Panc1 (cell line): ENCODE data around the gene ACP4. TPM values are rescaled to one million over a fixed set of nuclear protein-coding genes. Genes with fewer than 3 reads are reported as not detected.
A peak's percentile ranks its signal among the peaks of the same experiment; 100 is the strongest.

Source experiments
- ATAC-seq: fragments of 200-7000 bp; cut with Tn5 transposase; 2 replicates; pipeline ENCODE4 v1.9.1; 2020; ENCODE audit warnings: mild to moderate bottlenecking, moderate library complexity
- BruUV-seq: library from RNA; stranded (reverse); fragments of 400-500 nt; replicated peaks from 2 replicates; lab custom pipeline; 2021; lab: Mats Ljungman, UMichigan
- CTCF ChIA-PET: fragments of 300-600 bp; sonication (Branson Sonifier 250); formaldehyde crosslinking; loops from one replicate; lab custom pipeline; 2022; ENCODE audit warnings: antibody characterized with exemption; lab: Charles Lee
- POLR2A ChIA-PET: fragments of 300-600 bp; sonication (Branson Sonifier 250); formaldehyde crosslinking; loops from one replicate; lab custom pipeline; 2022; ENCODE audit warnings: antibody characterized with exemption; lab: Charles Lee
- DNase-seq: peaks from one replicate; pipeline ENCODE4 v3.0.0-alpha.2; 2010; ENCODE audit warnings: low read depth, low spot score
- H3K27ac ChIP-seq: 2 replicates; pipeline ENCODE4 v1.5.1; 2011; ENCODE audit warnings: mild to moderate bottlenecking, low read length, inconsistent platforms
- H3K27me3 ChIP-seq: fragments of 200-500 bp; sonication (Bioruptor generic); 2 replicates; pipeline ENCODE4 v1.6.0; 2014; ENCODE audit warnings: low read length, inconsistent platforms; ENCODE audit not compliant: control insufficient read depth, insufficient read depth
- H3K36me3 ChIP-seq: fragments of 200-500 bp; sonication (Bioruptor generic); 2 replicates; pipeline ENCODE4 v1.5.1; 2014; ENCODE audit warnings: inconsistent platforms, mild to moderate bottlenecking, low read length, moderate library complexity; ENCODE audit not compliant: control insufficient read depth, insufficient read depth
- H3K4me1 ChIP-seq: 2 replicates; pipeline ENCODE4 v1.5.1; 2011; ENCODE audit warnings: inconsistent platforms, mild to moderate bottlenecking, low read length, moderate library complexity; ENCODE audit not compliant: control insufficient read depth, insufficient read depth
- H3K4me3 ChIP-seq, 2 experiments: 2 replicates each; pipeline ENCODE4 v1.5.1; 2011 to 2012; ENCODE audit warnings: low read depth in 2 of 2, low read length in 2 of 2, mild to moderate bottlenecking in 2 of 2, inconsistent platforms in 1 of 2, moderate library complexity in 1 of 2
- H3K9me3 ChIP-seq: fragments of 200-500 bp; sonication (Bioruptor generic); 2 replicates; pipeline ENCODE4 v1.5.1; 2014; ENCODE audit warnings: low read depth, mild to moderate bottlenecking, inconsistent platforms, low read length, moderate library complexity; ENCODE audit not compliant: control insufficient read depth, insufficient read depth
- CTCF ChIP-seq: fragments of 450-650 bp; IDR thresholded peaks from 2 replicates; pipeline ENCODE4 v1.5.1; 2017; ENCODE audit warnings: mild to moderate bottlenecking
- POLR2AphosphoS5 ChIP-seq: IDR thresholded peaks from 2 replicates; pipeline ENCODE4 v1.6.1; 2012; ENCODE audit warnings: mild to moderate bottlenecking, low read depth, low read length, moderate library complexity
- REST ChIP-seq, 2 experiments: IDR thresholded peaks; 2 replicates each; pipeline ENCODE4 v1.6.1; 2011 to 2012; ENCODE audit warnings: low read depth in 2 of 2, control low read depth in 1 of 2, low read length in 1 of 2, mild to moderate bottlenecking in 1 of 2, moderate library complexity in 1 of 2; ENCODE audit not compliant: insufficient read depth in 1 of 2
- SIN3A ChIP-seq: IDR thresholded peaks from 2 replicates; pipeline ENCODE4 v1.6.1; 2012; ENCODE audit warnings: low read depth, mild to moderate bottlenecking, low read length, moderate library complexity, borderline replicate concordance; ENCODE audit not compliant: insufficient read depth
- TCF7L2 ChIP-seq: IDR thresholded peaks from 2 replicates; pipeline ENCODE4 v1.6.1; 2011; ENCODE audit warnings: mild to moderate bottlenecking, low read depth, low read length, inconsistent platforms
- in situ Hi-C: cut with HindIII; loops from 2 replicates; pipeline ENCODE4 v1.10.0; 2016; ENCODE audit warnings: low sequenced_read_pairs, low pct_unique_long_range_greater_than_20kb
- intact Hi-C: fragments of 100-400 bp; cut with micrococcal nuclease; formaldehyde crosslinking; loops from one replicate; pipeline ENCODE4 v1.10.0; 2022; ENCODE audit not compliant: unreplicated experiment
- total RNA-seq: library from RNA; stranded (reverse); gene quantifications from one replicate; pipeline ENCODE4 v1.2.1, GENCODE V29; 2021; ENCODE audit not compliant: unreplicated experiment

The ACP4 gene
- total RNA-seq, 1 experiment from 2014 or later = not detected

GRCh38 chr19:50794074-50794875, 4.1 kb downstream of the ACP4 start:
- no peak overlapping the region for H3K27ac ChIP-seq

GRCh38 chr19:50794876-50795663, 4.9 kb downstream of the ACP4 start:
- Histone ChIP-seq H3K36me3 (no peaks in the 10 kb centered on the region; the same call in 1 of the 2 replicates), H3K4me1 (no peaks in the 10 kb centered on the region), H3K27ac (no peak overlapping the region), H3K9me3 (no peaks in the 10 kb centered on the region), H3K27me3 (no peaks in the 10 kb centered on the region), H3K4me3 (no peak overlapping the region)
- CTCF ChIA-PET = interaction anchor here (2.0 kb wide), 1 partner anchor 127 kb away, joined by 4 read pairs; no protein-coding TSS in a partner anchor
- POLR2A ChIA-PET = interaction anchor here (0.7 kb wide), 1 partner anchor 122 kb away, joined by 5 read pairs; no protein-coding TSS in a partner anchor
- intact Hi-C loops (loop anchor here (5.0 kb wide), 1 partner anchor 127 kb away; no protein-coding TSS in a partner anchor), in situ Hi-C loops (no loop called here)
- peak; percentile 67 for ATAC-seq
- peak; percentile 82 for TF ChIP-seq POLR2AphosphoS5
- TF ChIP-seq CTCF = peak; percentile 59; the same call in 1 of the 2 replicates
- TF ChIP-seq REST (IDR thresholded peaks at IDR 0.05; ENCODE audit: insufficient read depth in 1 of 2, low read depth in 2 of 2, low read length in 1 of 2) = no peak
- TF ChIP-seq TCF7L2 = no peak
- TF ChIP-seq SIN3A = peak; percentile 23; the same call in 1 of the 2 replicates
- BruUV-seq = TSS peak; percentile 27
- no peak for DNase-seq

More at GRCh38 chr19:50794074-50794875, 4.1 kb downstream of the ACP4 start:
- no peaks in the 10 kb centered on the region for H3K4me1 ChIP-seq
- no peaks in the 10 kb centered on the region for H3K9me3 ChIP-seq
- ChIA-PET POLR2A (no interaction called here), CTCF (interaction anchor here (2.0 kb wide), 1 partner anchor 128 kb away, joined by 4 read pairs; no protein-coding TSS in a partner anchor)
- BruUV-seq = no TSS peak
- in situ Hi-C loops = no loop called here
- H3K27me3 ChIP-seq = no peaks in the 10 kb centered on the region
- H3K36me3 ChIP-seq = no peaks in the 10 kb centered on the region
- TF ChIP-seq TCF7L2 (no peak), POLR2AphosphoS5 (0 out of 2 replicates have a peak, but pooled peaks have one; percentile 2)
- ATAC-seq (peak; percentile 46), DNase-seq (no peak)
- intact Hi-C loops = no loop called here
- H3K4me3 ChIP-seq = no peak overlapping the region
